Upper lobe of right lung (tissue), 1 donor: ENCODE results near the gene SEC16A. TPM values are rescaled to one million over a fixed set of nuclear protein-coding genes. Genes with fewer than 3 reads are reported as not detected.

ENCODE experiments used
- ATAC-seq: fragments of 200-7000 bp; cut with Tn5 transposase; one replicate; pipeline ENCODE4 v1.9.1; 2020; ENCODE audit warnings: mild to moderate bottlenecking, moderate library complexity
- DNase-seq: peaks from one replicate; pipeline ENCODE4 v3.0.0-alpha.2; 2020
- H3K27ac ChIP-seq: fragments of 200-600 bp; one replicate; pipeline ENCODE4 v1.8.0; 2022
- H3K27me3 ChIP-seq: fragments of 200-600 bp; one replicate; pipeline ENCODE4 v1.8.0; 2022; ENCODE audit warnings: mild to moderate bottlenecking
- H3K36me3 ChIP-seq: fragments of 200-600 bp; one replicate; pipeline ENCODE4 v1.8.0; 2022
- H3K4me1 ChIP-seq: fragments of 200-600 bp; one replicate; pipeline ENCODE4 v1.8.0; 2022
- H3K4me3 ChIP-seq: fragments of 200-600 bp; one replicate; pipeline ENCODE4 v1.8.0; 2022; ENCODE audit warnings: mild to moderate bottlenecking
- H3K9me3 ChIP-seq: fragments of 200-600 bp; one replicate; pipeline ENCODE4 v1.8.0; 2022
- CTCF ChIP-seq: fragments of 200-600 bp; IDR thresholded peaks from one replicate; pipeline ENCODE4 v1.8.0; 2022; ENCODE audit warnings: antibody characterized with exemption
- intact Hi-C: fragments of 100-400 bp; cut with DNase I; formaldehyde crosslinking; loops from one replicate; pipeline ENCODE4 v1.11.0; 2022
- total RNA-seq: library from RNA; stranded (reverse); fragmentation: NEBNext Ultra II Directional; extraction: Animal tissue kit (Norgen Biotek cat#: 25700); gene quantifications from one replicate; pipeline ENCODE4 v1.2.1, GENCODE V29; 2021
- donor health status: DM: no; HTN: yes; CAD: no; lungs with severe emphysema.

Gene SEC16A
- total RNA-seq, 1 donor from 2014 or later = 63.7 TPM

- Histone ChIP-seq H3K4me3 (peak overlapping the region; percentile 86), H3K9me3 (no peaks in the 10 kb centered on the region), H3K4me1 (peaks cover 23% of the 10 kb centered on the region), H3K27ac (peak overlapping the region; percentile 96), H3K36me3 (peaks cover 28% of the 10 kb centered on the region), H3K27me3 (no peaks in the 10 kb centered on the region)
- no peak for TF ChIP-seq CTCF
- ATAC-seq (no peak), DNase-seq (no peak)
- intact Hi-C loops = no loop called here
Observed at GRCh38 chr9:136482046-136482792, 621 bp downstream of the SEC16A start.

GRCh38 chr9:136481558-136481957 lies 1.3 kb downstream of the SEC16A start:
- ATAC-seq (no peak), DNase-seq (no peak)
- H3K4me1 ChIP-seq = peaks cover 23% of the 10 kb centered on the region

GRCh38 chr9:136476369-136477150 lies 6.3 kb downstream of the SEC16A start:
- peaks cover 4% of the 10 kb centered on the region for H3K4me1 ChIP-seq
- peaks cover 84% of the 10 kb centered on the region for H3K36me3 ChIP-seq
- no peak for ATAC-seq
- no peaks in the 10 kb centered on the region for H3K9me3 ChIP-seq
- H3K27ac ChIP-seq = no peak overlapping the region
- intact Hi-C loops = no loop called here
- DNase-seq = no peak
- H3K27me3 ChIP-seq = no peaks in the 10 kb centered on the region
- TF ChIP-seq CTCF = no peak
- no peak overlapping the region for H3K4me3 ChIP-seq

More at GRCh38 chr9:136481558-136481957, 1.3 kb downstream of the SEC16A start:
- intact Hi-C loops = no loop called here
- Histone ChIP-seq H3K27ac (peak overlapping the region; percentile 96), H3K27me3 (no peaks in the 10 kb centered on the region), H3K4me3 (peak overlapping the region; percentile 86), H3K9me3 (no peaks in the 10 kb centered on the region), H3K36me3 (peaks cover 34% of the 10 kb centered on the region)
- TF ChIP-seq CTCF = no peak

GRCh38 chr9:136474974-136475865 lies 7.6 kb downstream of the SEC16A start:
- Histone ChIP-seq H3K36me3 (peaks cover 94% of the 10 kb centered on the region), H3K27ac (no peak overlapping the region), H3K4me3 (no peak overlapping the region), H3K27me3 (no peaks in the 10 kb centered on the region), H3K9me3 (no peaks in the 10 kb centered on the region), H3K4me1 (no peaks in the 10 kb centered on the region)
- DNase-seq = no peak
- intact Hi-C loops = no loop called here
- ATAC-seq = no peak
- no peak for TF ChIP-seq CTCF

GRCh38 chr9:136474021-136474640 lies 8.7 kb downstream of the SEC16A start:
- Histone ChIP-seq H3K4me1 (no peaks in the 10 kb centered on the region), H3K36me3 (peaks cover 96% of the 10 kb centered on the region), H3K27me3 (no peaks in the 10 kb centered on the region), H3K27ac (no peak overlapping the region), H3K4me3 (no peak overlapping the region), H3K9me3 (no peaks in the 10 kb centered on the region)
- ATAC-seq = no peak
- no peak for DNase-seq
- intact Hi-C loops = no loop called here
- no peak for TF ChIP-seq CTCF
